Hematopoietic multipotent progenitor cell treated with erythropoietin and hydrocortisone succinate and interleukin-3 and kit ligand, for 6 days (in vitro differentiated cells): ENCODE measurements around the gene ANKRD28.
A peak's percentile ranks its signal among the peaks of the same experiment; 100 is the strongest.
"Not testable (repeated sequence)": the region's sequence is repeated elsewhere in the genome, so short reads cannot be mapped to it uniquely, and the experiment has no call there.

Experiments used
- DNase-seq: peaks from one replicate; pipeline ENCODE4 v3.0.0-alpha.2; 2015

ANKRD28 gene

DNA sequence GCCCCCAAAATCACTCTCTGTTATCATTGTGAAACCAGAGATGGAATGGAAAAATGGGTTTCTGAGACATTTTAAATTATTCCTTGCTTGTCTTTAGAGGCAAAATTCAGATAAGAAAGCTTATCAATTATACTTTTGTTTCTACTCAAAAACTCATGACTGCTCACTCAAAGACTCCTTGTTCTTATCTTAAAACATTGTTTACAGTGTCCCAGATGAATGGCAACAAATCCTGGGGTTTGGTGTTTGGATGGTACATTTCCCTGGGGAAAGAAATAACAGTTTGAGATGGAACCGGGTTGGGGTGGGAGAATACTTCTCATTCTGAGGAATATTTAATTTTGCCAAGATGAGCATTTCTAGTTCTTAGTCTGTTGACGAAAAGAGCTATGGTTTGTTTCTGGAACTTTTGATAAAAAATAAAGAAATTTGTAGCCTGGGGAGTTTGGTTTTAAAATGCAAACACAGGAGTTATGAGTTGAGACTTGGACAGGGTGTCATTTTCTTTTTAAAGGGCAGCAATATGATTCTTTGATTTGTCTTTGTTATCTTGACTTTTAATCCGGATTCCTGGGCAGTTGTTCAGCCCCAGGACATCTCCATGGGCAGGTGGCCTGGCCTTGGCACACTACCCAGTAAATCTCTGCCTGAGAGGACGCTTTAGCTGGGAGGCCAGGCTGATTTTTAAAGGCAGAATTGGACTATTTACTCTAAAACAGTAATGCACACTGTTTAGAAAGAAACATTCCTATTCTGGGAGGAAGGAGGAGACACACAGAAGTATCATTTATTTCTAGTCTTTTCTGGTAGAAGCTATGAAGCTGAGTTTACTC, 163.8 kb downstream of the ANKRD28 start:
- no peak for DNase-seq

DNA sequence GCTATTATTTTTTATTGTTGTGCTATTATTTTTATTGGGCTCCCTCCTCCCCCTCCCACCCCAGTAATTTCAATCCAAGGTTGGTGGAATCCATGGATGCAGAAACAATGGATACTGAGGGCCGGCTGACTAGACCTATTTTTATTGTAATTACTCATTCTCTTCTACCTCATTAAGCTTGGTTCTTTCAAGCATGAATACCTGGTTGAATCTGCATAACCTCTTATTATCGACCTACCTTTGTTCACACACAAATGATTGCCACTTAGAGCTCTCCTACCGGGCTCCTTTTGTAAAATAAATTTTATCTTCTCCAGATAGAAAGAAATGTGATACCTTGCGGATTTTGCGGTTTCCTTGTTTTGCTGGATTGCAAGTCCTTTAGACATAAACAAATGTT, 164.6 kb downstream of the ANKRD28 start:
- no peak for DNase-seq

DNA sequence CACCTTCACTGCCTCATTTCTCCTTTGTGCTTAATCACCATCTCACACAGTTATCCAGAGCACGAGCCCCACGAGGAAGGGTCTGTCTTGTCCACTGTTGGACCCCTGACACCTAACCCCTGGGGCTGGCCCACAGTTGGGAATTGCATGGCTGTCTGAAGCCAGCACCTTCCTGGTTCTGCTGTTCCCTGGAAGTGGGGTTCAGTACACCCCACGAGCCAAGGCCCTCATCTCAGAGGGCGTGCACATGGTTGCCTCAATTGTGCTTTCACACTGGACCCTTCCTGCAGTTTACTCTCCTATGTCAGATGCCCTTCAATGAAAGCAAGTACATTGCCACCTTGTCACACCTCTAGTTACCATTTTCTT, 165.6 kb downstream of the ANKRD28 start:
- DNase-seq, result no peak

DNA sequence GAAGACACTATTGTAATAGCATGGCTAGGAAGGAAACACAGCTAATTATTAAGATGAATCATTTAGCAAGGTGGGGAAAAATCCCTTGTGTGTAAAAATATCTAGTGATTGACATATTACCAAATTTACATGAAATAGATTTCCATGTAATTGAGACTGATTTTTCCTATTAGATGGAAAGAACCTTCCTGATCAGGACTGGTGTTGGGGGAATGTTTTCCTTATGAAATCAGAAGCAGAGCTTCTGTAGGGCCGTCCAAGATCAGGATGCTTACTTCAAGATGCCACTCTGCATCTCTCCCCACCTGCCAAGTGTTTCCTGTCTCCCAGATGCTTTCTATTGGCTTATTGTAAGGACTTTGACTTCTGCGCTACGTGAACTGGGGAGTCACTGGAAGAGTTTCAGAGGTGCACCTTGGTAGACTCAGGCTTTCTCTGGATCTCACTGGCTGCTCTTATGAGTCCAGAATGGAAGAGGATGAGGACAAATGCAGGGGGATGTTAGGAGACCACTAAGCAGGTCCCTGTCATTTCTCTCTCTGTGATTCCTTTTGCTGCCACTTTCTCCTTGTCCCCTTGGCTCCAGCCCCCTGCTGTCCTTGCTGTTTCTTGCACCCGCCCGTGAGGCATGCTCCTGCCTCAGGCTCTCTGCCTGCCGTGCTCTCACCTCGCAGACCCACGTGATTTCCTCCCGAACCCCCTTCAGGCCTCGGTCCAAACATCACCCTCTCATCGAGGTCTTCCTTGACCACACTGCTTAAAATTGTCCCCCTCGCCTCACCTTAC, 166.2 kb downstream of the ANKRD28 start:
- no peak for DNase-seq

DNA sequence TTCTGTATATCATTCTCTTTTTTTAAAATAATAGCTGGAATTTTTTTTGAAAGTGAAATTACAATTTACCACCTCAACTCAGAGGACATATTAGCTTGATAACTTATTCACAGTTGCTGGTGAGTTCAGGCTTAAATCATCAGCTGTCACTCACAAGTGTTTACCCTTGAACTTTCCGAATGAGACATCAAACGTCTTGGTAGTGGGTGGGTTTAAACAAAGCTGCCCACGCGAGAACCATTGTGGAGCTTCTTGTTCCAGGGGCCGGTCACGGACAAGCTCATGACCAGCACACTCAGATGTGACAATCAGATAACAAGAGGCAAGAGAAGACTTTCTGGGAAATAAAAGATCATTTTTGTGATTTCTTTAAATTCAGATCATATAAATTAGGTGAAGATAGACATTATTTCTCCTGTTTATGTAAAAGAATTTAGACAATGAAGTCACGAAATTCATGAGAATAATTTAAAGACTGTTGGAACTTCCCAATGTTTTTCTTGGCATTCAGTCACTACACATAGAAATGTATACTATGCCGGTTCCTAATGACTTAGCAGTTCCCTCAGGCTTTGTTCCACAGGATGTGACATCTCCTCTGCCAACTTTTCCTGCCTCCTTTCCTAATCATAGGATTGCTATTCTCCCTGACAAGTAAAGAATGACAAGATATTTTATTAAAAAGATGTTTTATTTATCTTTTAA, 167.0 kb downstream of the ANKRD28 start:
- peak; percentile 29 for DNase-seq

DNA sequence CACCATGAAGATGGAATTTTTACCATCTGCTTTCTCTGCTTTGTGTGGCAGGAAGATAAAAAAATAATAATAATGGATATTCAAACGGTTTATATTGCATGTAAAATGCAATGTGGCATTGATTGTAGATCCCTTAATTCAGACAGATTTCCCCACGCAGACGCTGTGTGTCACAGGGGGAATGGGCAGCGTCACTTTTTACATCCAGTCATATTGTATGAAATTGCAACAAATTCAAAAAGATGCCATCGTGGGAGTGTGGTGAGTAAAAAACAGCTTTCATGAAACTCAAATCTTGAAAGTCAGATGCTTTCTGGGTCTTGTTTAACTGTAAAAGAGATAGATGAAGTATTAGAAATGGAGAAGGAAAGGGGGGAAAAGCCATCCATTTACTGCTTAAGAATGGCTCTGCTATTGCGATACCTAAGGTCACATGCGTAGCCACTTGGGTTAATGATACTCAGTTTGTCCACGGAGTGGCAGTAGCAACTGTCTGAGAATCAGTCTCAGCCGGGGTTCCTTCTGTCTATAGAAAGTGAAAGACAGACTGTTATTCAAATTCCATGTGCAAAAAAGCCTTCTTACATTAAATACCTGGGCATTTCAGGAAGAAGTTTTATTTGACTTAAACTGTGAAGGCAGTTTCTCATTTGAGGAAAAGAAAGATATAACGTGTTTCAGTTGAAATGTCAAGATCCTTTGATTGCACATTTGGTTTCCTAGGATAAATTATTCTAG, 167.8 kb downstream of the ANKRD28 start:
- peak; percentile 93 for DNase-seq

DNA sequence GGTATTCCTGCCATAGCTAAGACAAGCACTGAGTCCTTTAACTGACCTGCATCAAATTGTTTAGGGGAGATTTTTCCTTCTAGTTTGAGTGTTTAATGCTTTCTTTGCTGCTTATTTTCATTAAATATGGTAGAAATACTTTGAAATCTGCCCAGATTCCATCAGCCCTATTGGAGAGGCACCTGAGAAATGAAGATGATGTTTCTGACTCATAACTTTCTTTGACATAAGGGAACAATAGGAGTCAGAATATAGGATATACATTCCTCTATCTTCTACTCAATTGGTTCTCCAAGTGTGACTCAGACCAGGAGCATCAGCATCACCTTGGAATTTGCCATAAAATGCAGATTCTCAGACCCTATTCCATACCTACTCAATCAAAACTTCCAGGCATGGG, 168.8 kb downstream of the ANKRD28 start:
- DNase-seq, result no peak

DNA sequence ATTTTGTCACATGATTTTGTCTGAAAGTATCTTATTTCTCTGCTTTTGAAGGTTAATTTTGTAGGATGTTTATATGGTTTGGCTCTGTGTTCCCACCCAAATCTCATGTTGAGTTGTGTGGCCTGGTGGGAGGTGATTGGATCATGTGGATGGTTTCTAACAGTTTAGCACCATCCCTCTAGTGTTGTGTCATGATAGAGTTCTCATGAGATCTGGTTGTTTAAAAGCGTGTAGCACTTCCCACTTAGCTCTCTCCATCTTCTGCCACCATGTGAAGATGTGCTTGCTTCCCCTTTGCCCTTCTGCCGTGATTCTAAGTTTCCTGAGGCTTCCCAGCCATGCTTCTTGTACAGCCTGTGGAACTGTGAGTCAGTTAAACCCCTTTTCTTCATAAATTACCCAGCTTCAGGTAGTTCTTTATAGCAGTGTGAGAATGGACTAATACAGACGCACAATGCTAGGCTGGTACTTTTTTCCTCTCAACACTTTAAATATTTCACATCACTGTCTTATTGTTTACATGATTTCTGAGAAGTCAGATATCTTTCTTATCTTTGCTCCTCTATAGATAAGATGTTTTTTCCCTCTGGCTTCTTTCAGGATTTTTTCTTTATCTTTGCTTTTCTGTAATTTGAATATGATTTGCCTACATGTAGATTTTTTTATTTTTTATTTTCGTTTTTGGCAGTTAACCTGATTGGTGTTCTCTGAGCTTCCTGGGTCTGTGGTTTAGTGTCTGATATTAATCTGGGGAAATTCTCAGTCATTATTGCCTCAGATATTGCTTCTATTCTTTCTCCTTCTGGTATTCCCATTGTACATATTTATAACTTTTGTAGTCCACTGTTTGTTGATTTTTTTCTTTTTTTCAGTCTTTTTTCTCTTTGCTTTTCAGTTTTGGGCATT, 174.0 kb downstream of the ANKRD28 start:
- no peak for DNase-seq

DNA sequence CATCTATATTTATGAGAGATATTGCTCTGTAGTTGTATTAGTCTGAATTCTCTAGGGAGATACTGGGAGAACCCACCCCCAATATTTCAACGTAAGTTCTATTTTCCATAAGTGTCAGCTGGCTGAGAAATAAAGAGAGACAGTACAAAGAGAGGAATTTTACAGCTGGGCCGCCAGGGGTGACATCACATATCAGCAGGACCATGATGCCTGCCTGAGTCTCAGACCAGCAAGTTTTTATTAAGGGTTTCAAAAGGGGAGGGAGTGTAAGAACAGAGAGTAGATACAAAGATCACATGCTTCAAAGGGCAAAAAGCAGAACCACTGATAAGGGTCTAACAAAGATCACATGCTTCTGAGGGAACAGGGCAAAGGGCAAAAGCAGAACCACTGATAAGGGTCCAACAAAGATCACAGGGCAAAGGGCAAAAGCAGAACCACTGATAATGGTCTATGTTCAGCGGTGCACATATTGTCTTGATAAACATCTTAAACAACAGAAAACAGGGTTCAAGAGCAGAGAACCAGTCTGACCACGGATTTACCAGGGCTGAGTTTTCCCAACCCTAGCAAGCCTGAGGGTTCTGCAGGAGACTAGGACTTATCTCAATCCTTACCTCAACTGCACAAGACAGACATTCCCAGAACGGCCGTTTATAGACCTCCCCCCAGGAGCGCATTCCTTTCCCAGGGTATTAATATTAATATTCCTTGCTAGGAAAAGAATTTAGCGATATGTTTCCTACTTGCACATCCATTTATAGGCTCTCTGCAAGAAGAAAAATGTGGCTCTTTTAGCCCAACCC, 177.9 kb downstream of the ANKRD28 start:
- DNase-seq, result not testable (repeated sequence)
